NCI-H1048 (cell line): ENCODE data around the gene IFITM5.
"Not testable (repeated sequence)": the region's sequence is repeated elsewhere in the genome, so short reads cannot be mapped to it uniquely, and the experiment has no call there.

Experiments
- DNase-seq: peaks from one replicate; lab custom pipeline; 2025; lab: John Stamatoyannopoulos, UW

The IFITM5 gene

GRCh38 chr11:295351-296170 lies 3.8 kb downstream of the IFITM5 start:
- DNase-seq, result no peak

GRCh38 chr11:294780-295179 lies 4.5 kb downstream of the IFITM5 start:
- DNase-seq, result no peak

- no peak for DNase-seq
These were observed 5.3 kb downstream of the IFITM5 start for GRCh38 chr11:293852-294661.

- no peak for DNase-seq
These were observed 6.0 kb downstream of the IFITM5 start for GRCh38 chr11:293271-293851.

- DNase-seq, result no peak
These were observed 6.9 kb downstream of the IFITM5 start for GRCh38 chr11:292211-293121.

GRCh38 chr11:291281-292210 lies 7.8 kb downstream of the IFITM5 start:
- DNase-seq, result no peak

GRCh38 chr11:290621-291231 lies 8.6 kb downstream of the IFITM5 start:
- no peak for DNase-seq

GRCh38 chr11:289712-290620 lies 9.4 kb downstream of the IFITM5 start:
- no peak for DNase-seq

- no peak for DNase-seq
These were observed 10.0 kb downstream of the IFITM5 start for GRCh38 chr11:289398-289711.

- DNase-seq, result no peak
These were observed 10.6 kb downstream of the IFITM5 start, which contains the start of gene PGGHG for GRCh38 chr11:288478-289397. Gene PGGHG (plus strand): TSS chr11:289126. CDS start chr11:289817, 691 bp downstream.

GRCh38 chr11:287821-288477 lies 11.4 kb downstream of the IFITM5 start:
- no peak for DNase-seq

GRCh38 chr11:286977-287820 lies 12.1 kb downstream of the IFITM5 start:
- not testable (repeated sequence) for DNase-seq

GRCh38 chr11:285894-286220 lies 13.5 kb downstream of the IFITM5 start:
- DNase-seq, result no peak

GRCh38 chr11:285021-285893 lies 14.1 kb downstream of the IFITM5 start:
- DNase-seq, result no peak

- no peak for DNase-seq
These were observed 15.0 kb downstream of the IFITM5 start for GRCh38 chr11:284105-285020.
